K562 (cell line): Measurements from ENCODE around the gene MLST8. TPM values are rescaled to one million over a fixed set of nuclear protein-coding genes. Genes with fewer than 3 reads are reported as not detected.
A peak's percentile ranks its signal among the peaks of the same experiment; 100 is the strongest.

Experiments
- ATAC-seq: fragments of 200-7000 bp; cut with Tn5 transposase; 3 replicates; pipeline ENCODE4 v1.9.1; 2020; ENCODE audit warnings: moderate library complexity
- BruUV-seq: library from RNA; stranded (reverse); fragments of 400-500 nt; replicated peaks from 2 replicates; lab custom pipeline; 2021; lab: Mats Ljungman, UMichigan
- CTCF ChIA-PET: fragments of 300-600 bp; formaldehyde crosslinking; extraction: SDS; loops from one replicate; lab custom pipeline; 2021; ENCODE audit warnings: low intra/inter-chr PET ratio; lab: Yijun Ruan, JAX
- POLR2A ChIA-PET: fragments of 300-600, 350-650 bp; sonication (Branson Sonifier 250); formaldehyde crosslinking; extraction: SDS; loops from one replicate; lab custom pipeline; 2021; ENCODE audit warnings: antibody characterized with exemption, inconsistent platforms; lab: Yijun Ruan, JAX
- DNase-seq, 4 experiments: peaks; one replicate each; pipeline versions ENCODE4 v3.0.0 to v3.0.0-alpha.2; 2011 to 2018; ENCODE audit warnings: low spot score in 3 of 4, mixed read lengths in 3 of 4; ENCODE audit errors: extremely low read depth in 1 of 4
- FAIRE-seq: peaks from 2 replicates; lab custom pipeline; 2011; peaks lifted over from hg19 to GRCh38; lab: Jason Lieb, UNC
- H2AFZ ChIP-seq: 2 replicates; pipeline ENCODE4 v1.6.0; 2011; ENCODE audit warnings: low read depth, low read length, control low read depth, inconsistent platforms
- H3K27ac ChIP-seq: fragments of 200-600 bp; 3 replicates; pipeline ENCODE4 v1.8.0; 2011; ENCODE audit warnings: low read depth, mild to moderate bottlenecking, control low read depth, inconsistent platforms, low read length, moderate library complexity, mixed read lengths; ENCODE audit errors: extremely low read depth
- H3K27me3 ChIP-seq, 2 experiments: fragments of 300-600 bp in 1 of 2; 2 replicates in 1 of 2; 3 replicates in 1 of 2; pipeline versions ENCODE4 v1.6.0 to v1.8.0; 2011; ENCODE audit warnings: inconsistent platforms in 2 of 2, low read length in 2 of 2, mild to moderate bottlenecking in 1 of 2, mixed read lengths in 1 of 2, moderate library complexity in 1 of 2; ENCODE audit not compliant: control insufficient read depth in 2 of 2, insufficient read depth in 2 of 2
- H3K36me3 ChIP-seq: fragments of 300-600 bp; 3 replicates; pipeline ENCODE4 v1.8.0; 2011; ENCODE audit warnings: mild to moderate bottlenecking, low read length, inconsistent platforms; ENCODE audit not compliant: control insufficient read depth, insufficient read depth
- H3K4me1 ChIP-seq, 2 experiments: fragments of 200-600 bp in 1 of 2; replicated peaks in 1 of 2; 2 replicates in 1 of 2; 3 replicates in 1 of 2; pipeline versions ENCODE4 v1.5.1 to v1.8.0; 2011; ENCODE audit warnings: inconsistent platforms in 2 of 2, low read length in 2 of 2, mild to moderate bottlenecking in 1 of 2, mixed read lengths in 1 of 2, moderate library complexity in 1 of 2; ENCODE audit not compliant: control insufficient read depth in 2 of 2, insufficient read depth in 2 of 2
- H3K4me2 ChIP-seq: 2 replicates; pipeline ENCODE4 v1.6.1; 2011; ENCODE audit warnings: low read length, control low read depth, inconsistent platforms, mixed read lengths; ENCODE audit not compliant: insufficient read depth
- H3K4me3 ChIP-seq: fragments of 200-600 bp; sonication (generic), shearing (Covaris generic); 2 replicates; pipeline ENCODE4 v1.5.1; 2016; ENCODE audit warnings: control low read depth, inconsistent platforms
- H3K79me2 ChIP-seq: fragments of 200-600 bp; 3 replicates; pipeline ENCODE4 v1.8.0; 2011; ENCODE audit warnings: low read length, inconsistent platforms; ENCODE audit not compliant: control insufficient read depth, insufficient read depth
- H3K9ac ChIP-seq, 2 experiments: 2 replicates each; pipeline versions ENCODE4 v1.6.0 to v1.6.1; 2011; ENCODE audit warnings: low read depth in 2 of 2, low read length in 2 of 2, control low read depth in 1 of 2, inconsistent platforms in 1 of 2, mild to moderate bottlenecking in 1 of 2, mixed read lengths in 1 of 2; ENCODE audit not compliant: insufficient read depth in 1 of 2
- H3K9me1 ChIP-seq: one replicate; pipeline ENCODE4 v1.6.0; 2011; ENCODE audit warnings: inconsistent platforms, mild to moderate bottlenecking, low read length, moderate library complexity; ENCODE audit not compliant: control insufficient read depth, insufficient read depth
- H3K9me3 ChIP-seq: replicated peaks from 2 replicates; pipeline ENCODE4 v1.5.1; 2011; ENCODE audit warnings: low read depth, low read length, inconsistent platforms; ENCODE audit not compliant: control insufficient read depth, insufficient read depth
- H4K20me1 ChIP-seq: replicated peaks from 2 replicates; pipeline ENCODE4 v1.6.1; 2011; ENCODE audit warnings: low read length, inconsistent platforms, mixed read lengths; ENCODE audit not compliant: control insufficient read depth, insufficient read depth
- BCLAF1 ChIP-seq, 2 experiments: fragments of 450-650 bp in 1 of 2; IDR thresholded peaks; 2 replicates each; pipeline ENCODE4 v1.6.1; 2011 to 2017; ENCODE audit warnings: low read depth in 2 of 2, antibody characterized with exemption in 1 of 2, borderline replicate concordance in 1 of 2, low read length in 1 of 2, mild to moderate bottlenecking in 1 of 2, mixed read lengths in 1 of 2; ENCODE audit not compliant: control insufficient read depth in 1 of 2
- CBX1 ChIP-seq: sonication (generic); IDR thresholded peaks from 2 replicates; pipeline ENCODE4 v1.6.1; 2016; ENCODE audit warnings: antibody characterized with exemption, low read depth, mild to moderate bottlenecking
- MEIS2 ChIP-seq: fragments of 450-650 bp; IDR thresholded peaks from 2 replicates; pipeline ENCODE4 v1.6.1; 2014; ENCODE audit warnings: mild to moderate bottlenecking; ENCODE audit not compliant: partially characterized antibody
- PKNOX1 ChIP-seq: fragments of 450-650 bp; IDR thresholded peaks from 2 replicates; pipeline ENCODE4 v1.6.1; 2016
- POLR2A ChIP-seq: fragments of 450-650 bp; conservative IDR thresholded peaks from 2 replicates; pipeline ENCODE4 v1.6.1; 2016
- SIRT6 ChIP-seq: IDR thresholded peaks from one replicate; pipeline ENCODE4 v1.6.1; 2012; ENCODE audit warnings: low read depth, mild to moderate bottlenecking, control low read depth, inconsistent platforms, low read length, moderate library complexity
- ZFP1 ChIP-seq: fragments of 450-650 bp; formaldehyde crosslinking; IDR thresholded peaks from 2 replicates; pipeline ENCODE4 v1.4.0; 2020; ENCODE audit warnings: mild to moderate bottlenecking, mixed read lengths
- WGBS: fragments of 100-300 bp; shearing (Covaris generic); methylation state at CpG from one replicate; pipeline ENCODE4 v1.1.6; 2016; ENCODE audit warnings: low coverage, mixed read lengths; ENCODE audit not compliant: insufficient coverage; ENCODE audit errors: missing lambda C conversion rate; 5-methylcytosine and 5-hydroxymethylcytosine counted together
- in situ Hi-C: fragments of 300-500 bp; cut with MboI; formaldehyde crosslinking; loops from 4 replicates; pipeline ENCODE4 v1.15.0; 2018; ENCODE audit warnings: inconsistent platforms, mixed read lengths
- intact Hi-C: fragments of 100-400 bp; cut with micrococcal nuclease; formaldehyde crosslinking; loops from 2 replicates; pipeline ENCODE4 v1.14.2; 2022
- polyA plus RNA-seq, 8 experiments: library from polyadenylated mRNA; depleted of rRNA in 4 of 8; stranded (reverse) in 5 of 8; unstranded in 3 of 8; fragments of >200 nt; fragmentation: Nextera tagmentation in 2 of 8; fragmentation: Illumina TruSeq in 1 of 8; extraction: Ambion mirVana in 2 of 8; extraction: Trizol in 1 of 8; gene quantifications; 2 replicates each; pipeline versions ENCODE4 v1.2.1 to v1.2.3, GENCODE V29; 2011 to 2014; ENCODE audit warnings: inconsistent platforms in 1 of 8, missing spikeins in 1 of 8
- total RNA-seq, 7 experiments: library from RNA; depleted of rRNA in 6 of 7; stranded (reverse); fragments of >200 nt in 6 of 7; fragmentation: Illumina TruSeq in 2 of 7; extraction: Trizol in 2 of 7; gene quantifications; 2 replicates each; pipeline versions ENCODE4 v1.2.1 to v1.2.3, GENCODE V29; 2011 to 2021; ENCODE audit warnings: low replicate concordance in 1 of 7
- TF ChIP-seq, protein P1 (sequence below), 2 experiments: fragments of 450-650 bp; conservative IDR thresholded peaks; 2 replicates each; pipeline ENCODE4 v1.6.1; 2017; ENCODE audit warnings: mild to moderate bottlenecking in 2 of 2, moderate library complexity in 2 of 2

MLST8 gene
- total and polyA plus RNA-seq, 9 of the 15 experiments (the other 6 are each of a cell fraction or from before 2014, with no cell fraction given), result 1.5 to 116 (median 43.3) TPM

GRCh38 chr16:2211923-2212347 lies 6.7 kb downstream of the MLST8 start (continued):
- TF ChIP-seq BCLAF1 (IDR thresholded peaks at IDR 0.05; ENCODE audit: borderline replicate concordance in 1 of 2, control insufficient read depth in 1 of 2, low read depth in 2 of 2, low read length in 1 of 2) (no peak), SIRT6 (no peak)

DNA sequence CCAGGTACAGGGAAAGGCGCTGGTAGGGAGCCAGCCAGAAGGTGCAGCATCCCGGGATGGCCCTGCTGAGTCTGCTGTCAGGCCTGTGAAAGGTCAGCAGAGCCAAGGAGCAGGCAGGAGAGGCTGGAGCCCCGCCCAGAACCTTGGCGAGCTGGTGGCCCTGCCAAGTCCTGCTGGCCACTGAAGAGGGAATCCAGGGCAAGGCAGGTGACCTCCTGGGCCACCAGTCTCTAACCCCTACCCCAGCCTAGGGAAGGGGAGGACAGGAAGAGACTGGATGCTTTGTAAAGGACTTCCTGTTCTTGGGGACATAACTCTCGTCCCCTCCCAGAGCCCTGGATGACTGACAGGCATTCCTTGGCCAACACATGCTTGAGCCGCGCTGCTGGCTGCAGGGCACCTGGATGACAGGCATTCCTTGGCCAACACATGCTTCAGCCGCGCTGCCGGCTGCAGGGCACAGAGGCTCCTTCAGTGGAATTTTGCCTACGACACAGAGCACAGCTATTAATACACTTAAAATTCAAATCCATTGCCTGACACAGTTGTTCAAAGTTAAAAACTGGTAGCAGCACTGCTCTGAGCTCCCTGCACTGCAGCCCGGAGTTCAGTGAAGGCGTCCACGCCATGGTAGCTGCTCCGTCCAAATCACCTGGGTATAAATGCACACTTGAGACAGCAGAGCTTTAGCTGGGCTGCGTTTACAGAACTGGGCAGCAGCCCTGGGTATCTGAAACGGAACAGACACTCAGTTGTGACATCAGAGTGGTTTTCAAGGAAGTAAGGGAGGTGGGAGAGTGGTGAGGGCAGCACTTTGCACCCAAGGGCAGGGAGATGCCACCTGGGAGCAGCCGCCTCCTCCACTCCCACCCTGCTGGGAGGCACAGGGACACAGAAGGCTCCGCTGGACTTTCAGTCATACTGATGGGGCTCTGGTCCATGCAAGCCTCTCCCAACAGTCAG lies 7.4 kb downstream of the MLST8 start:
- no peak for ATAC-seq
- H3K4me3 ChIP-seq, result peak overlapping the region; percentile 85
- CTCF ChIA-PET, result no interaction called here
- intact Hi-C loops (no loop called here), in situ Hi-C loops (no loop called here)
- H3K9me3 ChIP-seq, result no peaks in the 10 kb centered on the region
- POLR2A ChIA-PET, result interaction anchor here (0.6 to 1.7 kb wide), 8 partner anchors 9 to 200 kb away, joined by 3 to 8 read pairs (median 4); partner anchors contain the start of gene E4F1
- H4K20me1 ChIP-seq, result peaks cover 21% of the 10 kb centered on the region
- WGBS, result 14% methylated on average over 19 of the region's 19 CpGs
- H3K4me1 ChIP-seq, result peaks cover 27 to 83% of the 10 kb centered on the region in 2 experiments
- H3K27ac ChIP-seq, result peak overlapping the region; percentile 42; the same call in 1 of the 3 replicates
- no peaks in the 10 kb centered on the region for H3K9me1 ChIP-seq
- DNase-seq, result peak in 1 of 4 experiments; percentile 56
- H3K4me2 ChIP-seq, result peak overlapping the region; percentile 87
- H3K27me3 ChIP-seq, result no peaks in the 10 kb centered on the region
- H3K9ac ChIP-seq, result peak overlapping the region; percentile 87 to 99
- FAIRE-seq, result peak; percentile 86
- peaks cover 55% of the 10 kb centered on the region for H3K79me2 ChIP-seq
- H2AFZ ChIP-seq, result no peak overlapping the region
- BruUV-seq, result TSS peak; percentile 77
- peaks cover 50% of the 10 kb centered on the region; the same call in 2 of the 3 replicates for H3K36me3 ChIP-seq
- TF ChIP-seq PKNOX1, result peak; percentile 97
- TF ChIP-seq, protein P1, sequence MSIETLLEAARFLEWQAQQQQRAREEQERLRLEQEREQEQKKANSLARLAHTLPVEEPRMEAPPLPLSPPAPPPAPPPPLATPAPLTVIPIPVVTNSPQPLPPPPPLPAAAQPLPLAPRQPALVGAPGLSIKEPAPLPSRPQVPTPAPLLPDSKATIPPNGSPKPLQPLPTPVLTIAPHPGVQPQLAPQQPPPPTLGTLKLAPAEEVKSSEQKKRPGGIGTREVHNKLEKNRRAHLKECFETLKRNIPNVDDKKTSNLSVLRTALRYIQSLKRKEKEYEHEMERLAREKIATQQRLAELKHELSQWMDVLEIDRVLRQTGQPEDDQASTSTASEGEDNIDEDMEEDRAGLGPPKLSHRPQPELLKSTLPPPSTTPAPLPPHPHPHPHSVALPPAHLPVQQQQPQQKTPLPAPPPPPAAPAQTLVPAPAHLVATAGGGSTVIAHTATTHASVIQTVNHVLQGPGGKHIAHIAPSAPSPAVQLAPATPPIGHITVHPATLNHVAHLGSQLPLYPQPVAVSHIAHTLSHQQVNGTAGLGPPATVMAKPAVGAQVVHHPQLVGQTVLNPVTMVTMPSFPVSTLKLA (conservative IDR thresholded peaks at IDR 0.05), result 0 out of 4 replicates have a peak, but pooled peaks of 1 of the 2 experiments have one; percentile 16
- TF ChIP-seq CBX1, result 0 out of 2 replicates have a peak, but pooled peaks have one; percentile 16
- TF ChIP-seq MEIS2, result peak; percentile 62
- peak; percentile 50 for TF ChIP-seq POLR2A
- TF ChIP-seq ZFP1 (CRISPR knock-in tag), result no peak
